Measurements from ENCODE around the gene PTPRU.

- TF ChIP-seq CTCF (IDR thresholded peaks at IDR 0.05) (no peak), POLR2A (IDR thresholded peaks at IDR 0.05) (no peak), POLR2AphosphoS5 (IDR thresholded peaks at IDR 0.05) (no peak), EP300 (IDR thresholded peaks at IDR 0.05; ENCODE audit: low read depth) (no peak)
These were observed 1.7 kb downstream of the PTPRU start for GRCh38 chr1:29237852-29238619.

Measured in transverse colon (tissue), 4 donors.